ENCODE data around the gene SLC9A8. TPM values are rescaled to one million over a fixed set of nuclear protein-coding genes. Genes with fewer than 3 reads are reported as not detected.
"Not testable (repeated sequence)": the region's sequence is repeated elsewhere in the genome, so short reads cannot be mapped to it uniquely, and the experiment has no call there.

Gene SLC9A8
- total RNA-seq, 2 donors from 2014 or later = 10.7 to 16.2 TPM

- H3K9me3 Mint-ChIP-seq = peaks cover 0 to 4% of the 10 kb centered on the region in 2 donors
- DNase-seq (ENCODE audit: low spot score in 2 of 2) (no peak), ATAC-seq (no peak)
- H3K36me3 Mint-ChIP-seq = peaks cover 0 to 11% of the 10 kb centered on the region in 2 donors
- H3K27ac Mint-ChIP-seq = peak overlapping the region in 1 of 2 donors; percentile 55
These were observed 78.1 kb downstream of the SLC9A8 start for GRCh38 chr20:49890471-49891361.

- Mint-ChIP-seq H3K27ac (no peak overlapping the region), H3K9me3 (peaks cover 0 to 4% of the 10 kb centered on the region in 2 donors), H3K36me3 (peaks cover 0 to 7% of the 10 kb centered on the region in 2 donors)
- DNase-seq (ENCODE audit: low spot score in 2 of 2) (no peak), ATAC-seq (no peak)
These were observed 79.0 kb downstream of the SLC9A8 start for GRCh38 chr20:49891476-49892110.

GRCh38 chr20:49892260-49892659, 79.6 kb downstream of the SLC9A8 start:
- ATAC-seq (no peak), DNase-seq (ENCODE audit: low spot score in 2 of 2) (peak in 1 of 2 donors; percentile 51)
- Mint-ChIP-seq H3K36me3 (peaks cover 0 to 5% of the 10 kb centered on the region in 2 donors), H3K9me3 (peaks cover 0 to 4% of the 10 kb centered on the region in 2 donors), H3K27ac (peak overlapping the region; percentile 72 to 75)

- H3K27ac Mint-ChIP-seq = peak overlapping the region; percentile 72 to 75
- peaks cover 0 to 5% of the 10 kb centered on the region in 2 donors for H3K36me3 Mint-ChIP-seq
- peaks cover 0 to 4% of the 10 kb centered on the region in 2 donors for H3K9me3 Mint-ChIP-seq
- DNase-seq (ENCODE audit: low spot score in 2 of 2) = peak in 1 of 2 donors; percentile 52
- no peak for ATAC-seq
These were observed 80.2 kb downstream of the SLC9A8 start for GRCh38 chr20:49892817-49893216.

GRCh38 chr20:49893242-49894072, 80.8 kb downstream of the SLC9A8 start:
- ATAC-seq = peak; percentile 81 to 86
- H3K9me3 Mint-ChIP-seq = peaks cover 0 to 4% of the 10 kb centered on the region in 2 donors
- H3K27ac Mint-ChIP-seq = peak overlapping the region; percentile 72 to 75
- peaks cover 0 to 5% of the 10 kb centered on the region in 2 donors for H3K36me3 Mint-ChIP-seq
- DNase-seq (ENCODE audit: low spot score in 2 of 2) = no peak

GRCh38 chr20:49894073-49894470, 81.4 kb downstream of the SLC9A8 start:
- Mint-ChIP-seq H3K27ac (peak overlapping the region; percentile 72 to 75), H3K9me3 (peaks cover 0 to 4% of the 10 kb centered on the region in 2 donors), H3K36me3 (peaks cover 0 to 5% of the 10 kb centered on the region in 2 donors)
- DNase-seq (ENCODE audit: low spot score in 2 of 2) (peak in 1 of 2 donors; percentile 38), ATAC-seq (peak; percentile 80 to 84)

- H3K27ac Mint-ChIP-seq; DNase-seq (ENCODE audit: low spot score in 2 of 2); H3K36me3 Mint-ChIP-seq; H3K9me3 Mint-ChIP-seq; ATAC-seq: not testable (repeated sequence)
These were observed 83.0 kb downstream of the SLC9A8 start for GRCh38 chr20:49895474-49896093.

GRCh38 chr20:49896204-49896603, 83.6 kb downstream of the SLC9A8 start:
- peaks cover 0 to 5% of the 10 kb centered on the region in 2 donors for H3K36me3 Mint-ChIP-seq
- DNase-seq (ENCODE audit: low spot score in 2 of 2) (no peak), ATAC-seq (no peak)
- H3K27ac Mint-ChIP-seq = no peak overlapping the region
- peaks cover 0 to 4% of the 10 kb centered on the region in 2 donors for H3K9me3 Mint-ChIP-seq

GRCh38 chr20:49899541-49900383, 87.1 kb downstream of the SLC9A8 start:
- no peaks in the 10 kb centered on the region for H3K36me3 Mint-ChIP-seq
- no peaks in the 10 kb centered on the region for H3K9me3 Mint-ChIP-seq
- DNase-seq (ENCODE audit: low spot score in 2 of 2) (no peak), ATAC-seq (no peak)
- no peak overlapping the region for H3K27ac Mint-ChIP-seq

GRCh38 chr20:49901588-49901987, 89.0 kb downstream of the SLC9A8 start:
- DNase-seq (ENCODE audit: low spot score in 2 of 2) (no peak), ATAC-seq (no peak)
- no peaks in the 10 kb centered on the region for H3K9me3 Mint-ChIP-seq
- H3K36me3 Mint-ChIP-seq = peaks cover 6% of the 10 kb centered on the region in 2 donors
- peak overlapping the region in 1 of 2 donors; percentile 30 for H3K27ac Mint-ChIP-seq

- DNase-seq (ENCODE audit: low spot score in 2 of 2) (peak in 1 of 2 donors; percentile 20), ATAC-seq (no peak)
- peak overlapping the region in 1 of 2 donors; percentile 72 for H3K27ac Mint-ChIP-seq
- H3K36me3 Mint-ChIP-seq = peaks cover 6% of the 10 kb centered on the region in 2 donors
- H3K9me3 Mint-ChIP-seq = no peaks in the 10 kb centered on the region
These were observed 92.0 kb downstream of the SLC9A8 start for GRCh38 chr20:49904440-49905214.

- ATAC-seq (no peak), DNase-seq (ENCODE audit: low spot score in 2 of 2) (no peak)
- Mint-ChIP-seq H3K9me3 (no peaks in the 10 kb centered on the region), H3K27ac (peak overlapping the region in 1 of 2 donors; percentile 30), H3K36me3 (peaks cover 6% of the 10 kb centered on the region in 2 donors)
These were observed 92.9 kb downstream of the SLC9A8 start for GRCh38 chr20:49905415-49906091.

- ATAC-seq (no peak), DNase-seq (ENCODE audit: low spot score in 2 of 2) (no peak)
- Mint-ChIP-seq H3K9me3 (no peaks in the 10 kb centered on the region), H3K36me3 (peaks cover 6% of the 10 kb centered on the region in 2 donors), H3K27ac (no peak overlapping the region)
These were observed 93.5 kb downstream of the SLC9A8 start for GRCh38 chr20:49906101-49906604.

GRCh38 chr20:49906615-49907154, 94.1 kb downstream of the SLC9A8 start:
- no peaks in the 10 kb centered on the region for H3K9me3 Mint-ChIP-seq
- ATAC-seq (no peak), DNase-seq (ENCODE audit: low spot score in 2 of 2) (no peak)
- H3K27ac Mint-ChIP-seq = no peak overlapping the region
- H3K36me3 Mint-ChIP-seq = peaks cover 6% of the 10 kb centered on the region in 2 donors
